ENCODE measurements around the gene FGF22.

FGF22 gene

DNA sequence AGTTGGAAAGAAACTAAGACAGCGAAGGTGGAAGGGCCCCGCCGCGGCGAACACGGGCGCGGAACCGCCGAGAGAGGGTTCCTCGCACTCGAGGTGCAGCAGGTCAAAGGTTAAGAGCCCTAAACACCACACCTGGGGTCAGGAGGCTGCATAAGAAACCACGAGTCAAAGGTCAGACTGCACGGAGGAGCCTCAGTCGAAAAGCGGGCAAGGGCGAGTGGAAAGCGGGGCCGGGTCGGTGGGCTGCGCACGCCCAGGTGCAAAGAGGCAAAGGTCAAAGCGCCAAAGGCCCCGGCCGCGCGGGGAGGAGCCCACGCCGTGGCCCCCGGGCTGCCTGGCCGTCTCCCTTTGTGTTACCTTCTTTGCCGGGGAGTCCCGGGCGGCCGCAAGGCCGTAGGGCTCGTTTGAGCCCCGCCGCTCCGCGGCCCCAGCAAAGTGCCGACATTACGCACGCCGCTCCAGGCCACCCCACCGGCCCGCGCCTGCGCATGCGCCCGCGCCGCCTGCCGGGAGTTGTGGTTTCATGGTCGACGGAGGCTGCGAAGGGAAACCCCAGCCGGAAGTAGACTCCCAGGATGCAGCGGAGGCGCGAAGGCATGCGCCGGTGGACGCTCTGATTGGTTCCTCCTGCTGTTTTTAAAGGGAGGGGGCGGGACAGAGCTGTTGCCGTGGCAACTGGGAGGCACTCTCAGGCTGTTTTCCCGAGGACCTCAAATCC, 6.5 kb upstream of the FGF22 start, which contains the start of gene POLRMT:
Gene POLRMT, minus strand, starts transcription at position 470 of the 718 bp plus-strand sequence. Its CDS starts 25 bp downstream, at position 445.
- TF ChIP-seq, protein P1, sequence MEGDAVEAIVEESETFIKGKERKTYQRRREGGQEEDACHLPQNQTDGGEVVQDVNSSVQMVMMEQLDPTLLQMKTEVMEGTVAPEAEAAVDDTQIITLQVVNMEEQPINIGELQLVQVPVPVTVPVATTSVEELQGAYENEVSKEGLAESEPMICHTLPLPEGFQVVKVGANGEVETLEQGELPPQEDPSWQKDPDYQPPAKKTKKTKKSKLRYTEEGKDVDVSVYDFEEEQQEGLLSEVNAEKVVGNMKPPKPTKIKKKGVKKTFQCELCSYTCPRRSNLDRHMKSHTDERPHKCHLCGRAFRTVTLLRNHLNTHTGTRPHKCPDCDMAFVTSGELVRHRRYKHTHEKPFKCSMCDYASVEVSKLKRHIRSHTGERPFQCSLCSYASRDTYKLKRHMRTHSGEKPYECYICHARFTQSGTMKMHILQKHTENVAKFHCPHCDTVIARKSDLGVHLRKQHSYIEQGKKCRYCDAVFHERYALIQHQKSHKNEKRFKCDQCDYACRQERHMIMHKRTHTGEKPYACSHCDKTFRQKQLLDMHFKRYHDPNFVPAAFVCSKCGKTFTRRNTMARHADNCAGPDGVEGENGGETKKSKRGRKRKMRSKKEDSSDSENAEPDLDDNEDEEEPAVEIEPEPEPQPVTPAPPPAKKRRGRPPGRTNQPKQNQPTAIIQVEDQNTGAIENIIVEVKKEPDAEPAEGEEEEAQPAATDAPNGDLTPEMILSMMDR (IDR thresholded peaks at IDR 0.05): no peak

DNA sequence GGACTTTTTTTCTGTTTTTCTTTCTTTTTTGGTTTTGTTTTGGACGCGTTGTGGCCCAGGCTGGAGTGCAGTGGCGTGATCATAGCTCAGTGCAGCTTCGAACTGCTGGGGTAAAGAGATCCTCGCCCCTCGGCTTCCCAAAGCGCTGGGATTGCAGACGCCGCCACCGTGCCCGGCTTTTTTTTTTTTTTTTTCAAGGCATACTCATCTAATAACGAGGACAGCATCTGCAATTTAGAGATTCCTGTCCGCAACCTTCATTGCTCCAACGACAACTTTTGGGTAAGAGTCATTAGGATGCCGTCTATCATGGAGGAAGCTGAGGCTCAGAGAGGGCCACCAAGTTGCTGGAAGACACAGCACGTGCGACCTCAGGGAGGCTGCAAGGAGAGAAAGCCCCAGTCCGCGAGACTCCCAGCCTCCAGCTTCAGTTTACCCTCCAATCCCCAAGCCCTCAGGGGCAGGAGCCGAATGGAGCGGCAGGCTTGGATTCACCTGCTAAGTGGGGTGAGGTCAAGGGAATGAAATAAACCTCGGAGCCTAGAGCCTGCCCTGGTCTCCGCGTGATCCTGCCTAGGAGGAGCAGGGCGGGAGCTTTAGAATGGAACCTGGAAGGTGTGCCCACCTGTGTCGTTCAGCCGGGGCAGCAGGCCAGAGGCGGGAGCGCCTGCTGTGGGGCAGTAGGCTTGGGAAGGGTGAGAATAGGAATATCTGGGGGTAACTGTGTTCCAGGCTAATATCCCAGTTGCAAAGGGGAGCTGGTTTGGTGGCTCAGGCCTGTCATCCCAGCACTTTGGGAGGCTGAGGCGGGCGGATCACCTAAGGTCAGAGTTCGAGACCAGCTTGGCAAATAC, 5.7 kb upstream of the FGF22 start:
- TF ChIP-seq, protein P1 (IDR thresholded peaks at IDR 0.05): no peak

DNA sequence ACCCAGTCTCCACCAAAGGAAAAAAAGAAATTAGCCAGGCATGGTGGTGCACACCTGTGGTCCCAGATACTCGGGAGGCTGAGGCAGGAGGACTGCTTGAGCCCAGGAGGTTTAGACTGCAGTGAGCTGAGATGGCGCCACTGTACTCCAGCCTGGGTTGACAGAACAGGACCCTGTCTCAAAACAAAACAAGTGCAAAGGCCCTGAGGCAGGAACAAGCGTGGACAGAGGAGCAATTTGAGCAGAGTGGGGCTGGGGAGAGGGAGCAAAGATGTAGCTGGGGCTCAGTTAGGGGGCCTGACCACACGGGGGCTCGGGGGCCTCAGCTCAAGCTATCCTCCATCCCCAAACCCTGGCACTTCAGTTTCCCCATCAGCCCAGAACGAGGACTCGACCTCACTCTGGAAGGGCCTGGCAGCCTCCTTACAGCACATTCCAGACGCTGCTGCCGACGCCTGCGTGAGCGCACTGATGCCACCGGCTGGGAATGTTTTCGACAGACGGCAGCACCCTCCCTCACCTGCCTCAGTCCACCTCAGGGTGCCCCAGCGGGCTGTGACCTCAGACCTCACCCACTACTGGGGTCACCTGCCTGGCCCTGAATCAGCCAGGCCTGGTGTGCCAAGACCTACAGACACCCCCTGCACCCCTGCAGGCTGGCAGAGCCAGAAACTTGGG, 4.6 kb upstream of the FGF22 start:
- TF ChIP-seq, protein P1 (IDR thresholded peaks at IDR 0.05): no peak

DNA sequence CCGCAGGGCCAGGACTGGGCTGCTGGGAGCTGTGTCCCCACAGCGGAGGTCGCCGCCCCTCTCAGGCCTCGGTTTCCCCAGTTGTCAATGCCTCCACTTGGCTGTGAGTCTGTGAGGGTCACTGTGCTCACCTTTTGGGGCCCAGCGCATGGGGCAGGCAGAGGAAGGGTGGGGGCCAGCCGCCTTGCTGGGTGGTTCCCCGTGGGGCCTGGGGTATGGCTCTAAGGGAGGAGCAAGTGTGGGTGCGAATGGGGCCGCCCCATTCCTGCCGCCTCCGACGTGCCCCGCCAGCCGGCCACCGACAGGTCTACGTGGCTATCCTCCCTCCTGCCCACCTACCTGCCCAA, 800 bp upstream of the FGF22 start:
- TF ChIP-seq, protein P1 (IDR thresholded peaks at IDR 0.05): no peak

DNA sequence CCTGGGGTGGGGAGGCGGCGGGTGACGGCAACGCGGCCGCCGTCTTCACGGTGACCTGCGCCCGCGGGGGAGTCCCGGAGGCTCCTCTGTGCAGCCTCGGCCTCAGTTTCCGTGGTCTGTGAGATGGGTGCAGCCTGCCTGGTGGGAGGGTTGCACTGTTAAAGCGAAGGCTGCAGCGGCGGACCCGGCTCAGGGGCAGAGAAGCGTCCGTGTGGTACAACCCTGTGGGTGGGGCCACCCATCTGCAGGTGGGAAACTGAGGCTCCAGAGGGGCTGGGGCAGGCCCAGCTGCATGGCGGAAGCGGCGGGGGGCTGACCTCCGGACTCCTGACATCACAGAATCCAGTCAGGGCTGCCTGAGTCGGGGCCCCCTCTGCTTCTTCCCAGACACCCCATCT, 481 bp downstream of the FGF22 start:
- TF ChIP-seq, protein P1 (IDR thresholded peaks at IDR 0.05): no peak

DNA sequence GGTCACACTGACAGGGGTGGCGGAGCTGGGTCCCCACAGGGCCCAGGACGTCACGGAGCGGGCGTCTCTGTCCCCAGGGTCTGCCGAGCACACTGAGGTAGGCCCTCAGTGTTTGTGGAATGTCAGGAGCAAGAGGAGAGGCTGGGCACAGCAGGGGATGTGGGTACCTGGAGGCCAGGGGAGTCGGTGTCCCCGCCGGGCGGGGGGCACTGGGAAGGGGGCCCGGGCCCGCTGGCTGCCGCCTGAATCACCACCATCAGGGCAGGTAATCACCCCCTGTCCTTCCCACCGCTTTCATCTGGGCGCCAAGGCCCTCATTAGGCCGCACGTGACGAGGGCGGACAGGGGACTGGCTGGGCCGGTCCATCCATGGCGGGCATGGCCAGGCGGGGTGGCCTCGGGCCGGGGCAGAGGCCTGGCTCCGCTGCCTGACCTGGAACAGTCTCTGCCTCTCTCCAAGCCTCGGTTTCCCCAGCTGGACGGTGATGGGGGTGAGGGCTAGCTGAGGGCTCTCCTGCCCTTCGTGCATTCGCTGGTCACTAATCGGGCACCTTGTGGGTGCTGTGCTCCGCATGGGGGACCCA, 1.0 kb downstream of the FGF22 start:
- TF ChIP-seq, protein P1 (IDR thresholded peaks at IDR 0.05): no peak

DNA sequence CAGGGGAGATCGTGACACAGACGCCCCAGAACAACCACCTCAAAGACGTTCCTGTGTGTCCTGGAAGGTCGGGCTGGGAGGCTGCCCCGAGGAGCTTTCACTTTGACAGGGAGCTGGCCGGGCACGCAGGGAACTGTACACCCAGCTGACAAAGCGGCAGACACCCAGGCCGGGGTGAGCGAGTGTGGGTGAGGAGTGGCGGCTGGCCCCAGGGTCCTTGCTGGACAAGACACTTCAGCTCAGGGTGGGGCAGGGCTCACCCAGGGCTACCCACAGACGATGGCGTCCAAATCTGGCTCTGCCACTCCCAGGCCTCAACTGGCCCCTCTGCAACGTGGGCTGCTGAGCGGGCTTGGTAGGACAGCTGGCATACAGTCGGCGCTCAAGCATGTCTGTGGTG, 2.0 kb downstream of the FGF22 start:
- TF ChIP-seq, protein P1 (IDR thresholded peaks at IDR 0.05): no peak
